ENCODE data around the gene ZC3H12C.

The ZC3H12C gene

DNA sequence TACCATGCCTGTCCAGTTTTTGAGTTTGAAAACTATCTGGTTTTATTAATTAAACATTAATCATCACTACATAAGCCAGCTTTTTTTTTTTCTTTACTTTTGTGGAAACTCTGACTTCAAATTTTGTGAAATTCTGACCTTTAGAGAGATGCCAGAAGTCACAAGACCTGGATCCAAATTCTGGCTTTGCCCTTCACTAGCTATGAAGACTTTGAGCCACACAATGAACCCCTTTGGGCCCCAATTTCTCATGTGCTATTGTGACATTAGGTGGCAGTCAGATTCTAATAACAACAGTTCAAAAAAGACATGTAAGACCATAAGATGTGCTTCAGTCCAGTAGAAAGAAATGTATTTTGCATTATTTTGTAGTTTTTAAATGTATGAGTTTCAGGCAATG, 60.3 kb downstream of the ZC3H12C start:
- DNase-seq (ENCODE audit: low read depth), result no peak
- H3K4me3 ChIP-seq (ENCODE audit: low read depth, low read length), result no peak overlapping the region
- TF ChIP-seq MYC (IDR thresholded peaks at IDR 0.05; ENCODE audit: low read depth, low read length) (no peak), POLR2A (IDR thresholded peaks at IDR 0.05; ENCODE audit: extremely low read depth, insufficient read length) (no peak)
- TF ChIP-seq, protein P1, sequence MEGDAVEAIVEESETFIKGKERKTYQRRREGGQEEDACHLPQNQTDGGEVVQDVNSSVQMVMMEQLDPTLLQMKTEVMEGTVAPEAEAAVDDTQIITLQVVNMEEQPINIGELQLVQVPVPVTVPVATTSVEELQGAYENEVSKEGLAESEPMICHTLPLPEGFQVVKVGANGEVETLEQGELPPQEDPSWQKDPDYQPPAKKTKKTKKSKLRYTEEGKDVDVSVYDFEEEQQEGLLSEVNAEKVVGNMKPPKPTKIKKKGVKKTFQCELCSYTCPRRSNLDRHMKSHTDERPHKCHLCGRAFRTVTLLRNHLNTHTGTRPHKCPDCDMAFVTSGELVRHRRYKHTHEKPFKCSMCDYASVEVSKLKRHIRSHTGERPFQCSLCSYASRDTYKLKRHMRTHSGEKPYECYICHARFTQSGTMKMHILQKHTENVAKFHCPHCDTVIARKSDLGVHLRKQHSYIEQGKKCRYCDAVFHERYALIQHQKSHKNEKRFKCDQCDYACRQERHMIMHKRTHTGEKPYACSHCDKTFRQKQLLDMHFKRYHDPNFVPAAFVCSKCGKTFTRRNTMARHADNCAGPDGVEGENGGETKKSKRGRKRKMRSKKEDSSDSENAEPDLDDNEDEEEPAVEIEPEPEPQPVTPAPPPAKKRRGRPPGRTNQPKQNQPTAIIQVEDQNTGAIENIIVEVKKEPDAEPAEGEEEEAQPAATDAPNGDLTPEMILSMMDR (IDR thresholded peaks at IDR 0.05; ENCODE audit: low read depth, low read length), result no peak
- TF ChIP-seq, protein P2, sequence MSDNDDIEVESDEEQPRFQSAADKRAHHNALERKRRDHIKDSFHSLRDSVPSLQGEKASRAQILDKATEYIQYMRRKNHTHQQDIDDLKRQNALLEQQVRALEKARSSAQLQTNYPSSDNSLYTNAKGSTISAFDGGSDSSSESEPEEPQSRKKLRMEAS (IDR thresholded peaks at IDR 0.05; ENCODE audit: low read depth, low read length), result no peak

DNA sequence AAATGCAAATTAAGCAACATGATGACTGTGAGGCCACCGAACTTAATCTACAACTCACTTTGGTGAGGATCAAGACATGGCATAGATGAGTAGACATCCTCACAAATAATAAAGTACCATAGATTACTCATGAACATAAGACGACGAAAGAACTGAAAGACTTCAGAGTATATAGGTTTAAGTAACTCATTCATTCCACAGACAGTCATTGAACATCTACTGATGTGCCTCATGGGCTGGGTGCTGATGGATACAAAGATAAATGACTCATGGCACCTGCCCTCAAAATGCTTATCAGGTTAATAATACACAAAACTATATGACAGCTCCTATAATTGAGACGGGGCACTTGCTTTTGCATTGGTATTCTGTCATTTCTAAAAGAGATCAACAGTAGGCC, 63.3 kb downstream of the ZC3H12C start:
- no peak overlapping the region for H3K4me3 ChIP-seq (ENCODE audit: low read depth, low read length)
- TF ChIP-seq, protein P2 (IDR thresholded peaks at IDR 0.05; ENCODE audit: low read depth, low read length), result no peak
- TF ChIP-seq, protein P1 (IDR thresholded peaks at IDR 0.05; ENCODE audit: low read depth, low read length), result no peak
- TF ChIP-seq POLR2A (IDR thresholded peaks at IDR 0.05; ENCODE audit: extremely low read depth, insufficient read length), result no peak
- no peak for TF ChIP-seq MYC (IDR thresholded peaks at IDR 0.05; ENCODE audit: low read depth, low read length)
- no peak for DNase-seq (ENCODE audit: low read depth)

DNA sequence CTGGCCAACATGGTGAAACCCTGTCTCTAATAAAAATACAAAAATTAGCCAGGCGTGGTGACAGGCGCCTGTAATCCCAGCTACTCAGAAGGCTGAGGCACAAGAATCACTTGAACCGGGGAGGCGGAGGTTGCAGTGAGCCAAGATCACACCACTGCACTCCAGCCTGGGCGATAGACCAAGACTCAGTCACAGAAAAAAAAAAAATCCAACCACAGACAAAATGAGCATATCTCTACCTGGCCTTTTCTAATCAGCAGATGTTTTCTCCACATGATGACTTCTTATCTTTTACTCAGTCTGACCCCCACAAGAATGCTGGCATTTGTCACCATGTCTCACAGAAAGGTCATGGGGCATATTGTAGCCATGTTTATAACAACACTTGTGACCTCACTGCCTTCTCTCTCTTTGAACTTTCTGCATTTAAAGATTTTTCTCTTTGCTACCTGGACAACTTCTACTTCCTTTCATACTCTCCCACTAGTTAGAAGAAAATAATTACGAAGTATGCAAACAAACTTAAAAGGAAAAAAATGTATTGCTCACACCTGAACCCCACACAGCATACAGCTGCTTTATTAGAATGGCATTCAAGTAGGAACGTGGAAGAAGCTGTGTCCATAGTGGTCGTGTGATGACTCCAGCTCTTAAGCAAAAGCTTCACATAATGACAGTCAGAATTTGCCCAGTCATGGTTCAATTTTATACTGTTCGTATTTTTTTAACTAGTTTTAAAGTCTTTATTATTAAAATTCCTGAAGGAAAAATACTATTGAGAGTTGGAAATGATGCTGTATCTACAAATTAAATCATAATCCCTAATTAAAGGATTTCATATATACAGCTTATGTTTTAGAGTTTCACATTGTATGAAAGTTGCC, 65.4 kb downstream of the ZC3H12C start:
- no peak for DNase-seq (ENCODE audit: low read depth)
- no peak overlapping the region for H3K4me3 ChIP-seq (ENCODE audit: low read depth, low read length)
- TF ChIP-seq, protein P2 (IDR thresholded peaks at IDR 0.05; ENCODE audit: low read depth, low read length), result no peak
- TF ChIP-seq, protein P1 (IDR thresholded peaks at IDR 0.05; ENCODE audit: low read depth, low read length), result no peak
- no peak for TF ChIP-seq POLR2A (IDR thresholded peaks at IDR 0.05; ENCODE audit: extremely low read depth, insufficient read length)

DNA sequence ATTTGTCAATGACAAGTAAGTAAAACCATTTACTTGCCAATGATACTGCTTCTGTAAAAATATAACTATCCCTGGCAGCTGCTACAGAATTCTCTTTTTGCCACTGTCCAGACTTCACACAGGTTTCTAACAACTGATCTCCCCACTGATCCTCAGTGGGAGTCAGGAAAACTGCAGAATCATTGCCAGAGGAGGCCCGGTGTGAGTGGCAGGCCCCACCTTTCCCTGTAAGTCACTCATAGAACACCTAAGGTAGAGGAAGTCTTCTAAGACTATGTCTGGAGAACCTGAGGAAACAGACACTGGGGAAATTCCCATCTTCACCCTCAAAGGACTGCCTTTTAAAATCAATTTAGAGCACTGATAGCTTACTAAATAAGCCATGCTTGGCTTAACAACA, 66.3 kb downstream of the ZC3H12C start:
- no peak for DNase-seq (ENCODE audit: low read depth)
- TF ChIP-seq MYC (IDR thresholded peaks at IDR 0.05; ENCODE audit: low read depth, low read length) (no peak), POLR2A (IDR thresholded peaks at IDR 0.05; ENCODE audit: extremely low read depth, insufficient read length) (no peak)
- TF ChIP-seq, protein P1 (IDR thresholded peaks at IDR 0.05; ENCODE audit: low read depth, low read length), result no peak
- TF ChIP-seq, protein P2 (IDR thresholded peaks at IDR 0.05; ENCODE audit: low read depth, low read length), result no peak
- no peak overlapping the region for H3K4me3 ChIP-seq (ENCODE audit: low read depth, low read length)

DNA sequence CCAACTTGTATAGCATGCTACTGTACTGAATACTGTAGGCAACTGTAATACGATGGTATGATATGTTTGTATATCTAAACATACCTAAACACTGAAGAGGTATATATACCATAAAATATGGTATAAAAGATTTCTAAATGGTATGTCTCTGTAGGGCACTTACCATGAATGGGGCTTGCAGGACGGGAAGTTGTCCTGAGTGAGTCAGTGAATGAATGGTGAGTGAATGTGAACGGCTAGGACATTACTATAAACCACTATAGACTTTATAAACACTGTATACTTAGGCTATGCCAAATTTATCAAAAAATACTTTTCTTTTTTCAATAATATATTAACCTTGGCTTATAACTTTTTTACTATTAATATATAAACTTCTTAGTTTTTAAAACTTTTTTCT, 66.8 kb downstream of the ZC3H12C start:
- no peak overlapping the region for H3K4me3 ChIP-seq (ENCODE audit: low read depth, low read length)
- no peak for TF ChIP-seq MYC (IDR thresholded peaks at IDR 0.05; ENCODE audit: low read depth, low read length)
- TF ChIP-seq, protein P1 (IDR thresholded peaks at IDR 0.05; ENCODE audit: low read depth, low read length), result no peak
- TF ChIP-seq, protein P2 (IDR thresholded peaks at IDR 0.05; ENCODE audit: low read depth, low read length), result no peak
- TF ChIP-seq POLR2A (IDR thresholded peaks at IDR 0.05; ENCODE audit: extremely low read depth, insufficient read length), result no peak
- no peak for DNase-seq (ENCODE audit: low read depth)
